Activated CD4-positive, alpha-beta T cell treated with anti-CD3 and anti-CD28 coated beads, Interleukin-2, amount 10 ng/mL, durations not matched to agents 7 days and 5 days (primary cell): ENCODE data around the gene CCND3. TPM values are rescaled to one million over a fixed set of nuclear protein-coding genes. Genes with fewer than 3 reads are reported as not detected.
A peak's percentile ranks its signal among the peaks of the same experiment; 100 is the strongest.

Experiments used
- CTCF ChIA-PET: fragments of 350-600 bp; sonication (Branson Sonifier 250); formaldehyde crosslinking; loops from one replicate; lab custom pipeline; 2021; ENCODE audit warnings: antibody characterized with exemption; lab: Charles Lee
- POLR2A ChIA-PET: fragments of 350-600 bp; sonication (Branson Sonifier 250); formaldehyde crosslinking; loops from one replicate; lab custom pipeline; 2021; ENCODE audit warnings: antibody characterized with exemption; lab: Charles Lee
- DNase-seq: peaks from one replicate; pipeline ENCODE4 v3.0.0-alpha.2; 2020
- H3K27ac Mint-ChIP-seq: one replicate; pipeline ENCODE4 v1.8.0; 2021; ENCODE audit warnings: mild to moderate bottlenecking, moderate library complexity, mixed read lengths
- H3K27me3 Mint-ChIP-seq: one replicate; pipeline ENCODE4 v1.8.0; 2021; ENCODE audit warnings: mixed read lengths
- H3K36me3 Mint-ChIP-seq: one replicate; pipeline ENCODE4 v1.8.0; 2021; ENCODE audit warnings: low read depth, mixed read lengths
- H3K4me1 Mint-ChIP-seq: one replicate; pipeline ENCODE4 v1.8.0; 2021; ENCODE audit warnings: mixed read lengths
- H3K4me3 Mint-ChIP-seq: one replicate; pipeline ENCODE4 v1.8.0; 2021; ENCODE audit warnings: mild to moderate bottlenecking, moderate library complexity, mixed read lengths
- H3K9me3 Mint-ChIP-seq: one replicate; pipeline ENCODE4 v1.8.0; 2021; ENCODE audit warnings: mixed read lengths
- total RNA-seq, 2 experiments: library from RNA; stranded (reverse); gene quantifications; one replicate each; pipeline ENCODE4 v1.2.3, GENCODE V29; 2021

The CCND3 gene
- total RNA-seq, 2 experiments from 2014 or later: 461 to 520 TPM

DNA sequence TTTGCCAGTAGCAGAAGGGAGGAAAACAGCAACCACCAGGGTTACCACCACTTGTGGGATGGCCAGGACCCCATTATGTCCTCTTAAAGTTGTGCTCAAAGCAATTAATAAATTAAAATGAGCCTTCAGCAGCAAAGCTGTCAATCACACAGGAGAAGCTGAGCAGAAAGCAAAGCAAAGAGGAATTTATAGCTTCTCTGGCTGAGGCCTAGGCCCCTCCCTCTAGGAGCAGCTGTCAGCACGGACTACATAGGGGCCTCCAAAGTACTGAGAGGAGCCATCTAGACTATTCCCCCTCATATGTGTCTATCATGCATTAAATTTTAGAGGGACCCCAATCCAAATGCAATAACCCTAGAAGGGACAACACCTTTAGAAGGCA, 6.4 kb downstream of the CCND3 start:
- DNase-seq: no peak
- Mint-ChIP-seq H3K27me3 (no peaks in the 10 kb centered on the region), H3K36me3 (peaks cover 70% of the 10 kb centered on the region), H3K9me3 (no peaks in the 10 kb centered on the region), H3K27ac (peak overlapping the region; percentile 97), H3K4me3 (peak overlapping the region; percentile 100), H3K4me1 (peaks cover 63% of the 10 kb centered on the region)
- ChIA-PET POLR2A (interaction anchor here (1.2 to 6.0 kb wide), 2 partner anchors 105 to 108 kb away, joined by 8 to 54 read pairs; no protein-coding TSS in a partner anchor), CTCF (interaction anchor here (1.0 to 25.3 kb wide), 13 partner anchors 10 to 284 kb away, joined by 3 to 412 read pairs (median 5); partner anchors contain the start of genes BYSL, MED20 and TAF8)

DNA sequence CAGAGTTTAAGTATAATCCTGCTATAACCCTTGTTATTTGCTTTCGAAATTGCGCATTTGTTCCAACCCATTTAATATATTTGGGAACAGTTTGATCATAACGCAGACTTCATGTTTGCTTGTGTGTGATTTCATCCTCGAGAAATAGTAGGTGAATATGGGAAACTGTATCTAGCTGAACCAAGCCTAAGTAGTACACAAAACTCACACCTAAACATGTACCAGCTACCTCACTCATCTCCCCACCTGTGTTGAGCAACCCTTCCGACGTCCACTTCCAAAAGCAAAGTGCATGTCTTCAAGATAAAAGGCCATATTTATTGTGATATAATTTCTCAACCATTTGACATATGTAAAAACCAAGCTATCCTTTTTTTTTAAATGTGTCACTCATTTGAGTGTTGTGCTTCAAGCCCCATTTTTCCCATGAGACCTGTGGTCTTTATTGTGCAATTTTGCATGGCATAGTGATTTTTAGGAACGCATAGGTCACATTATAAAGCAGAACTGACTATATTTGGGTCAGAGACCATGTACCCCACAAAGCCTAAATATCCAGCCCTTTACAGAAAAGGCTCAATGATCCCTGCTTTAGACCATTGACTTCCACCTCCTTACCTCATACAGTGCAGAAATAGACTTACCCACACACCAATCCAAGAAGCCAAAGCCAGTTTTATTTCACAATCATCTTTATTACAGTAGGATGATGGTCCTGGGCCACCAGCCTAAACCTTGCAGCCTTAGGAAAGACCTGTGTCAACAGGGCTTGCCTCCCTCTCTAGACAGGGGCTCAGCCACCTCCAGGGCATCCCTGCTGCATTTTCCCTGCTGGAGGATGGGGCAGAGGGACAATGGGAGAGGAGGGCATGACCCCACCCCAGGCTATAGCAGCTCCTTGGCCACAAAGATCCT, 7.1 kb downstream of the CCND3 start:
- CTCF ChIA-PET: interaction anchor here (1.2 to 25.3 kb wide), 8 partner anchors 9 to 147 kb away, joined by 3 to 412 read pairs (median 6); partner anchors contain the start of genes BYSL, MED20, TAF8 and TOMM6
- POLR2A ChIA-PET: interaction anchor here (6.0 kb wide), 1 partner anchor 106 kb away, joined by 54 read pairs; no protein-coding TSS in a partner anchor
- Mint-ChIP-seq H3K4me1 (peaks cover 61% of the 10 kb centered on the region), H3K36me3 (peaks cover 67% of the 10 kb centered on the region), H3K4me3 (peak overlapping the region; percentile 5), H3K9me3 (no peaks in the 10 kb centered on the region), H3K27ac (peak overlapping the region; percentile 97), H3K27me3 (no peaks in the 10 kb centered on the region)
- no peak for DNase-seq

GRCh38 chr6:41932378-41932777, 9.2 kb downstream of the CCND3 start:
- POLR2A ChIA-PET: no interaction called here
- no peaks in the 10 kb centered on the region for H3K9me3 Mint-ChIP-seq
- no peak for DNase-seq
- H3K36me3 Mint-ChIP-seq: peaks cover 63% of the 10 kb centered on the region
- no peaks in the 10 kb centered on the region for H3K27me3 Mint-ChIP-seq
- H3K27ac Mint-ChIP-seq: peak overlapping the region; percentile 74
- CTCF ChIA-PET: interaction anchor here (0.9 to 25.3 kb wide), 3 partner anchors 7 to 114 kb away, joined by 3 to 412 read pairs (median 215); partner anchors contain the start of genes BYSL, MED20 and TAF8
- no peak overlapping the region for H3K4me3 Mint-ChIP-seq
- H3K4me1 Mint-ChIP-seq: peaks cover 51% of the 10 kb centered on the region

DNA sequence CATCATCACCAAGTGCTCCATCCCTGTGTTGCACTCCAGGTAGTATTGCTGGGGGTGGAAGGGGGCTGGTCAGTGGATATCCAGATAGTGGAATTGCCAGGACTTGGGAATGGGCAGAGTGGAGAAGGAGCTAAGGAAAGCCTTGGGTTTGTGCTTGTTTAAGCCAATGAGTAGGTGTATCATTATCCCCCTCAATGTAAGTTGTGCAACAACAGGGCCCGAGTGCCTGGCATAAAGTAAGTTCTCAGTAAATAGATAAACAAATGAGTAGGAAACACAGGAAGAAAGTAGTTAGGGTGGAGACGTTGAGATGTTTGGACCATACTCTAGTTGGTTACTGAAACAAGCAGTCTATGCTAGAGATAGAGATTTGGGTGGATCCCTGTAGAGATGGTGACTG, 9.8 kb downstream of the CCND3 start:
- H3K27me3 Mint-ChIP-seq: no peaks in the 10 kb centered on the region
- no peak for DNase-seq
- H3K4me3 Mint-ChIP-seq: no peak overlapping the region
- peaks cover 48% of the 10 kb centered on the region for H3K4me1 Mint-ChIP-seq
- POLR2A ChIA-PET: no interaction called here
- peak overlapping the region; percentile 74 for H3K27ac Mint-ChIP-seq
- H3K9me3 Mint-ChIP-seq: no peaks in the 10 kb centered on the region
- CTCF ChIA-PET: interaction anchor here (14.6 to 25.3 kb wide), 2 partner anchors 6 to 114 kb away, joined by 215 to 412 read pairs; partner anchors contain the start of genes BYSL, MED20 and TAF8
- peaks cover 61% of the 10 kb centered on the region for H3K36me3 Mint-ChIP-seq

GRCh38 chr6:41929924-41930323, 11.7 kb downstream of the CCND3 start:
- CTCF ChIA-PET: interaction anchor here (0.9 to 25.3 kb wide), 7 partner anchors 4 to 142 kb away, joined by 3 to 412 read pairs (median 5); partner anchors contain the start of genes BYSL, CCND3, MED20 and TAF8
- no peak overlapping the region for H3K27ac Mint-ChIP-seq
- no peaks in the 10 kb centered on the region for H3K27me3 Mint-ChIP-seq
- DNase-seq: no peak
- H3K4me1 Mint-ChIP-seq: peaks cover 35% of the 10 kb centered on the region
- peaks cover 54% of the 10 kb centered on the region for H3K36me3 Mint-ChIP-seq
- POLR2A ChIA-PET: no interaction called here
- H3K4me3 Mint-ChIP-seq: no peak overlapping the region
- no peaks in the 10 kb centered on the region for H3K9me3 Mint-ChIP-seq

GRCh38 chr6:41927253-41927652, 14.4 kb downstream of the CCND3 start:
- no peaks in the 10 kb centered on the region for H3K9me3 Mint-ChIP-seq
- H3K27ac Mint-ChIP-seq: peak overlapping the region; percentile 71
- H3K36me3 Mint-ChIP-seq: peaks cover 50% of the 10 kb centered on the region
- H3K4me3 Mint-ChIP-seq: no peak overlapping the region
- H3K4me1 Mint-ChIP-seq: peaks cover 41% of the 10 kb centered on the region
- ChIA-PET CTCF (interaction anchor here (0.9 to 25.3 kb wide), 5 partner anchors 8 to 119 kb away, joined by 3 to 412 read pairs (median 4); partner anchors contain the start of genes CCND3 and TAF8), POLR2A (no interaction called here)
- no peak for DNase-seq
- no peaks in the 10 kb centered on the region for H3K27me3 Mint-ChIP-seq

- Mint-ChIP-seq H3K27ac (peak overlapping the region; percentile 98), H3K4me3 (peak overlapping the region; percentile 100), H3K36me3 (peaks cover 20% of the 10 kb centered on the region), H3K4me1 (peaks cover 55% of the 10 kb centered on the region), H3K27me3 (no peaks in the 10 kb centered on the region), H3K9me3 (no peaks in the 10 kb centered on the region)
- CTCF ChIA-PET: interaction anchor here (0.6 to 25.3 kb wide), 12 partner anchors 13 to 642 kb away, joined by 3 to 412 read pairs (median 6); partner anchors contain the start of genes CCND3, TAF8, TOMM6 and USP49
- POLR2A ChIA-PET: interaction anchor here (0.6 to 1.2 kb wide), 2 partner anchors 75 to 119 kb away, joined by 5 to 6 read pairs; no protein-coding TSS in a partner anchor
- no peak for DNase-seq
Observed at GRCh38 chr6:41922154-41922553, 19.5 kb downstream of the CCND3 start.

DNA sequence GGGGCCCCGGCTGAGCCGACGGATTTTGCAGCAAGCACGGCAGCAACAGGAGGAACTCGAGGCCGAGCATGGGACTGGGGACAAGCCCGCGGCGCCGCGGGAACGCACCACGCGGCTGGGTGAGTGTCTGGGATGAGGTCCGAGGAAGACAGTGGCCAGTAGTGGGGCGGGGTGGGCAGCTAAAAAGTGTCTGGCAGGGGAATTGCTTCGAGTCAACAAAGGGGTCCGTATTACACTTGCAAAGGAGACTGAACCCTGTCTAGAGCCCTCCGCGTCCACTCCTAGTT, 20.0 kb downstream of the CCND3 start:
- Mint-ChIP-seq H3K9me3 (no peaks in the 10 kb centered on the region), H3K27ac (peak overlapping the region; percentile 98), H3K36me3 (peaks cover 20% of the 10 kb centered on the region), H3K27me3 (no peaks in the 10 kb centered on the region), H3K4me1 (peaks cover 55% of the 10 kb centered on the region), H3K4me3 (peak overlapping the region; percentile 100)
- ChIA-PET POLR2A (interaction anchor here (0.6 to 1.3 kb wide), 4 partner anchors 9 to 75 kb away, joined by 3 to 5 read pairs (median 4); no protein-coding TSS in a partner anchor), CTCF (interaction anchor here (0.5 to 25.3 kb wide), 19 partner anchors 12 to 838 kb away, joined by 3 to 412 read pairs (median 5); partner anchors contain the start of genes CCND3, TAF8, TOMM6 and USP49)
- DNase-seq: no peak

DNA sequence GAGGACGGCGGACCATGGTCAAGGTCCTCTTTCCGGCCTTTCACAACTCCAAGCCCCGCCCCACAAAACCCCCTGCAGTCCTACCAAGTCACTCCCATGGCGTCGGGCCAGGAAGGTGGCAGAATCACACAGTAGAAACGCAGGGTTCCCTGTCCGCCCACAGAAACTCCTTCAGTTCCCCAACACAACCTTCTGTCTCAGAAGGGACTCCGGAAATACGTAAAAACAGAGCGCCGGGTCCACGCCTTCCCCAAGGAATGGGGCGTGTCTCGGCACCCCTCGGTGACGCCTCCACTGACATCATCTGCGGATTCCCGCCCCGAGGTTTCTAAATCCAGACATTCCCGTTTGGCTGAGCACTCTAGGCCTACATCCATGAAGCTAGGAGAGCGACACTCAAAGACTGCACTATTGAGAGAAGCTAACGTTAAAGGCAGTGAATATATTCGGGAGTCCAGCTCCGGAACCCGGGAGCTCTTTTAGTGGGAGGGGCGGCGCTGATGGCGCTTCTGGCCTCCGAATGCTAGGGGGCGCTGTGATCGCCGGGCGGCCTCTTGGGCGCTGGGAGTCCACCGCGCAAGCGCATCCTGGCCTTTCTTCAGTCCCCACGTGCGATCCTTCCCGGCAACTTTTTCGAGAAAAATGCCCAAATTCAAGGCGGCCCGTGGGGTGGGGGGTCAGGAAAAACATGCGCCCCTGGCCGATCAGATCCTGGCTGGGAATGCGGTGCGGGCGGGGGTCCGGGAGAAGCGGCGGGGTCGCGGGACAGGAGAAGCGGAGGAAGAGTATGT, 20.5 kb downstream of the CCND3 start, which contains the start of the genes BYSL and MED20:
Gene BYSL (plus strand): TSS at position 579 of the 791 bp plus-strand sequence. CDS start 64 bp downstream, at position 643.
Gene MED20 (minus strand): TSS at position 219 of the 791 bp plus-strand sequence. CDS start 121 bp downstream, at position 98.
- peak within 1 kb of the TSS; percentile 100 for H3K4me3 Mint-ChIP-seq
- ChIA-PET POLR2A (interaction anchor here (0.6 to 1.3 kb wide), 5 partner anchors 10 to 59 kb away, joined by 3 to 4 read pairs (median 3); no protein-coding TSS in a partner anchor), CTCF (interaction anchor here (0.5 to 25.3 kb wide), 37 partner anchors 9 to 1597 kb away, joined by 3 to 412 read pairs (median 4); partner anchors contain the start of genes CCND3, TAF8, TOMM6 and USP49)
- peaks cover 22% of the 10 kb centered on the region for H3K36me3 Mint-ChIP-seq
- no peaks in the 10 kb centered on the region for H3K27me3 Mint-ChIP-seq
- H3K4me1 Mint-ChIP-seq: peaks cover 57% of the 10 kb centered on the region
- no peaks in the 10 kb centered on the region for H3K9me3 Mint-ChIP-seq
- peak within 1 kb of the TSS; percentile 98 for H3K27ac Mint-ChIP-seq
- peak; percentile 95 for DNase-seq

DNA sequence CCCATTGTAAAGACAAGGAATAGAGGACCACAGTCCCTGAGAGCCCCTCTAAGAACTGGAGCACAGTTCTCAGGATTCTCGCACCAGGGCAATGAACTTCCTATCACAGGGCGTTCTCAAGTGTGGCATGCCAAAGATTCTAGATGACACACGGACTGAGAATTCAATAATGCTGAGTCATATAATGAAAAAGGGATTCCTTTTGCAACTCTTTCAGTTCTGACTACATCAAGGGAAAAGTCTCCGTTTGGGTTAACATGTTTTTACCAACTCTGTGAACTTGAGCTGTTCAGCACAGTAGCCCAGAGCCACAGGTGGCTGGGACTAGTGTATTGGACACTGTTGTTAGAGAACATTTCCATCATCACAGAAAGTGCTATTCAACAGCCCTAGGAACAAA, 24.1 kb downstream of the CCND3 start:
- ChIA-PET POLR2A (interaction anchor here (0.6 to 0.7 kb wide), 2 partner anchors 11 to 542 kb away, joined by 3 read pairs; no protein-coding TSS in a partner anchor), CTCF (interaction anchor here (1.0 kb wide), 1 partner anchor 130 kb away, joined by 3 read pairs; the partner anchor contains the start of gene TOMM6)
- H3K9me3 Mint-ChIP-seq: no peaks in the 10 kb centered on the region
- peaks cover 25% of the 10 kb centered on the region for H3K36me3 Mint-ChIP-seq
- no peaks in the 10 kb centered on the region for H3K27me3 Mint-ChIP-seq
- no peak for DNase-seq
- H3K4me1 Mint-ChIP-seq: peaks cover 52% of the 10 kb centered on the region
- H3K4me3 Mint-ChIP-seq: no peak overlapping the region
- no peak overlapping the region for H3K27ac Mint-ChIP-seq

DNA sequence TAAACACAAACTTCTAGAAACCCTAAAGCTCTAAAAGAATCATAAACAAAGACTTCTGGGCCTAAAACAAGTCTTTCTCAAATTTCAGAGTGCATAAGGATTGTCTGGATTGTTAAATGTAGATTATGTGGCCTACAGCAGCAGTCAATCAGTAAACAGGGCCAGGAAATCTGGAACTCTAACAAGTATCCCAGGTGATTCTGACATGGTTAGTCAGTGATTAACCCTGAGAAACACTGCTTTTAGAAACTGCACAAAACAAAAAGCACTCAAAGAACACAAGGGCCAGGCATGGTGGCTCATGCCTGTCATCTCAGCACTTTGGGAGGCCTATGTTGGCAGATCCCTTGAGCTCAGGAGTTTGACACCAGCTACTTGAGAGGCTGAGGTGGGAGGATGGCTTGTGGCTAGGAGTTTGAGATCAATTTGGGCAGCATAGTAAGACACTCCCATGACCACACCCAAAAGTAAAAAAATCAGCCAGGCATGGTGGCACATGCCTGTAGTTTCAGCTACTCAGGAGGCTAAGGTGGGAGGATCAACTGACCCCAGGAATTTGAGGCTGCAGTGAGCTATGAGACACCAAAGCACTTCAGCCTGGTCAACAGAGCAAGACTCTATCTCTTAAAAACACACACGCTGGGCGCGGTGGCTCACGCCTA, 26.6 kb downstream of the CCND3 start:
- Mint-ChIP-seq H3K9me3 (no peaks in the 10 kb centered on the region), H3K27me3 (no peaks in the 10 kb centered on the region), H3K27ac (peak overlapping the region; percentile 60), H3K4me3 (no peak overlapping the region), H3K36me3 (peaks cover 32% of the 10 kb centered on the region), H3K4me1 (peaks cover 43% of the 10 kb centered on the region)
- DNase-seq: no peak
- ChIA-PET CTCF (interaction anchor here (0.7 to 1.7 kb wide), 7 partner anchors 10 to 143 kb away, joined by 4 to 6 read pairs (median 5); no protein-coding TSS in a partner anchor), POLR2A (no interaction called here)
